HFF-Myc (cell line): ENCODE measurements around the gene JCAD.

ENCODE experiments used
- DNase-seq: peaks from one replicate; pipeline ENCODE4 v3.0.0-alpha.2; 2011; ENCODE audit warnings: low read depth; ENCODE audit errors: extremely low read depth
- H3K4me3 ChIP-seq: replicated peaks from 2 replicates; pipeline ENCODE4 v1.5.1; 2011; ENCODE audit warnings: low read depth, mild to moderate bottlenecking, control low read depth, low read length
- CTCF ChIP-seq: IDR thresholded peaks from 2 replicates; pipeline ENCODE4 v1.5.1; 2012; ENCODE audit warnings: mild to moderate bottlenecking, low read depth, low read length, control low read depth; ENCODE audit errors: missing control alignments

JCAD gene

GRCh38 chr10:30042820-30043219 is 16.6 kb downstream of the JCAD start:
- no peak overlapping the region for H3K4me3 ChIP-seq
- TF ChIP-seq CTCF, result no peak
- DNase-seq, result no peak

GRCh38 chr10:30041196-30042105 is 17.9 kb downstream of the JCAD start:
- H3K4me3 ChIP-seq, result no peak overlapping the region
- no peak for TF ChIP-seq CTCF
- no peak for DNase-seq

- TF ChIP-seq CTCF, result no peak
- no peak for DNase-seq
- H3K4me3 ChIP-seq, result no peak overlapping the region
Observed at GRCh38 chr10:30040597-30040996, 18.8 kb downstream of the JCAD start.

GRCh38 chr10:30039988-30040387 is 19.4 kb downstream of the JCAD start:
- TF ChIP-seq CTCF, result no peak
- DNase-seq, result no peak
- no peak overlapping the region for H3K4me3 ChIP-seq

GRCh38 chr10:30039567-30039966 is 19.8 kb downstream of the JCAD start:
- no peak for DNase-seq
- H3K4me3 ChIP-seq, result no peak overlapping the region
- TF ChIP-seq CTCF, result no peak

GRCh38 chr10:30038781-30039536 is 20.4 kb downstream of the JCAD start:
- no peak for TF ChIP-seq CTCF
- no peak overlapping the region for H3K4me3 ChIP-seq
- no peak for DNase-seq
